Activated CD8-positive, alpha-beta memory T cell treated with anti-CD3 and anti-CD28 coated beads for 36 hours (primary cell): Measurements from ENCODE around the gene RABGAP1L. TPM values are rescaled to one million over a fixed set of nuclear protein-coding genes. Genes with fewer than 3 reads are reported as not detected.
"Not testable (repeated sequence)": the region's sequence is repeated elsewhere in the genome, so short reads cannot be mapped to it uniquely, and the experiment has no call there.

Experiments used
- CTCF ChIA-PET: fragments of 350-600 bp; sonication (Branson Sonifier 250); formaldehyde crosslinking; loops from one replicate; lab custom pipeline; 2021; ENCODE audit warnings: antibody characterized with exemption; lab: Charles Lee
- POLR2A ChIA-PET: fragments of 350-600 bp; sonication (Branson Sonifier 250); formaldehyde crosslinking; loops from one replicate; lab custom pipeline; 2021; ENCODE audit warnings: antibody characterized with exemption; lab: Charles Lee
- total RNA-seq, 2 experiments: library from RNA; stranded (reverse); gene quantifications; one replicate each; pipeline ENCODE4 v1.2.3, GENCODE V29; 2021

Gene RABGAP1L
- total RNA-seq, 2 experiments from 2014 or later, result 31.8 to 33.4 TPM

- POLR2A ChIA-PET, result no interaction called here
- CTCF ChIA-PET, result no interaction called here
These were observed 850.2 kb downstream of the RABGAP1L start for GRCh38 chr1:175009532-175009931.

- CTCF ChIA-PET, result no interaction called here
- POLR2A ChIA-PET, result interaction anchor here (0.9 kb wide), 1 partner anchor 14 kb away, joined by 3 read pairs; the partner anchor contains the start of gene CACYBP
These were observed 854.1 kb downstream of the RABGAP1L start for GRCh38 chr1:175013445-175013844.

DNA sequence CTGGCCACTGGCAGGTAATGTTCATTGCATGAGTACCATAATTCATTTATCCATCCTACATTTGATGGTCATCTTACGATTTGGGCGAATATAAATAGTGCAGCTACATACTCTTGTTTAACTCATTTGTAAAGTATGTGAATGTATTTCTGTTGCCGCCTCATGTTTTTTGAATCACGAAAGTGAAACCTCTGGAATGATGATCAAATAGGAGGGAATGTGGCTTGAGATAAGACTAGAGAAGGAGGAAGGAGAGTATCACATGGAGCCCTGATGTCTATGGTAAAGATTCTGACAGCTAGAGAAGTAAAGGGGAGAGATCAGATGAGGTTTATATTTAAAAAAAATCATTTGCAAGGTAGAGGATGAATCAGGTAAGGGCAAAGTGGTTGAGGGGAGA lies 855.9 kb downstream of the RABGAP1L start:
- POLR2A ChIA-PET, result no interaction called here
- CTCF ChIA-PET, result interaction anchor here (0.7 kb wide), 3 partner anchors 8 to 100 kb away, joined by 3 to 4 read pairs (median 3); partner anchors contain the start of gene MRPS14

- CTCF ChIA-PET, result no interaction called here
- POLR2A ChIA-PET, result no interaction called here
These were observed 860.2 kb downstream of the RABGAP1L start for GRCh38 chr1:175019524-175019923.

DNA sequence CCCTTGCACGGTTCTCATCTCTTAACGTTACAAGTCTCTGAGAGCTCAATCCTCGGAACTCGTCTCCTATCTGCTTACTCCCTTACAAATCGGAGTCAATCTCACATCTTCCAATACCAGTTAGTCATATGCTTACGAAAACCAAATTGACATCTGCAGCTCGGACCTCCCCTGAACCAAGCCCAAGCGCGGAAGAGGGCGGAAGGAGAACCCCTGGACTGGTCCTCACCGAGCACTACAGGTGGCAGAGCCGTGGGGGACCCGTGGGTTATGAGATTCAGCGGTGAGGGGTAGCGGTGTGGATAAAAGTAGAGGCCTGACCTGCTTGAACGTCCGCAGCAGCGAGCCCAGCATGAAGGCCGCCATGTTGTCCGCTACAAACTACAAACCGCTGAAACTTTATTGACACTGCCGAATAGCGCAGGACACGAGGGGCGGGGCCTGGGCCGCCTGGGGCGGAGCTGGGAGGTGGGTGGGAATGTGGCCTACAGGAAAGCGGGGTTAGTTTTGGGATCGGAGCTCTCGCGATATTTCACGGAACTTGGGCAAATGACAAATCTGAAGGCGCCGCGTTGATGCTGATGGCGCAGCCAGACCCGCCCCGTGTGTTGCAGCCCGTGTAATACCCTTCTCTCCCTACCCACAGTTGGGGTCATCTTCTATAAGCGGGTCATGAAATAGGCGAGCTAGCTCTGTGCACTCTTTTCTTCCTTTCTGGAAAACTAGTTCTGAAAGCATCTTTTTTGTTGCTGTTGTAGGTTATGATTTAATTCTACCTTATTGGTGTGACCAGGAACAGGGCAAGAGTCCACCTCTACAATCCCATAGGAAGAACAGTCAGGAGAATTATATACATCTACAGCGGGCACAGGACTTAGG lies 864.0 kb downstream of the RABGAP1L start, which contains the start of gene MRPS14:
TSS of gene MRPS14 (minus strand) at position 383 of the 879 bp plus-strand sequence. CDS start at position 366, 17 bp downstream.
- CTCF ChIA-PET, result interaction anchor here (0.9 to 1.2 kb wide), 3 partner anchors 8 to 123 kb away, joined by 3 to 6 read pairs (median 5); no protein-coding TSS in a partner anchor
- POLR2A ChIA-PET, result interaction anchor here (0.6 to 1.9 kb wide), 4 partner anchors 17 to 1022 kb away, joined by 5 to 28 read pairs (median 8); partner anchors contain the start of gene CACYBP

GRCh38 chr1:175023922-175024242 lies 864.6 kb downstream of the RABGAP1L start:
- ChIA-PET POLR2A (interaction anchor here (0.5 to 1.9 kb wide), 4 partner anchors 18 to 1160 kb away, joined by 3 to 28 read pairs (median 8); partner anchors contain the start of gene CACYBP), CTCF (interaction anchor here (0.9 to 1.2 kb wide), 3 partner anchors 9 to 122 kb away, joined by 3 to 6 read pairs (median 5); no protein-coding TSS in a partner anchor)

GRCh38 chr1:175024773-175025172 lies 865.5 kb downstream of the RABGAP1L start:
- CTCF ChIA-PET, result interaction anchor here (1.2 kb wide), 1 partner anchor 99 kb away, joined by 3 read pairs; no protein-coding TSS in a partner anchor
- POLR2A ChIA-PET, result no interaction called here

GRCh38 chr1:175033953-175034352 lies 874.6 kb downstream of the RABGAP1L start:
- ChIA-PET CTCF (no interaction called here), POLR2A (no interaction called here)

GRCh38 chr1:175034775-175035174 lies 875.5 kb downstream of the RABGAP1L start:
- POLR2A ChIA-PET, result no interaction called here
- CTCF ChIA-PET, result no interaction called here

GRCh38 chr1:175035865-175036264 lies 876.5 kb downstream of the RABGAP1L start:
- POLR2A ChIA-PET, result no interaction called here

GRCh38 chr1:175036476-175036875 lies 877.2 kb downstream of the RABGAP1L start:
- ChIA-PET CTCF (interaction anchor here (1.2 kb wide), 1 partner anchor 282 kb away, joined by 4 read pairs; no protein-coding TSS in a partner anchor), POLR2A (no interaction called here)

More at GRCh38 chr1:175035865-175036264, 876.5 kb downstream of the RABGAP1L start:
- CTCF ChIA-PET, result interaction anchor here (1.2 kb wide), 1 partner anchor 283 kb away, joined by 4 read pairs; no protein-coding TSS in a partner anchor

DNA sequence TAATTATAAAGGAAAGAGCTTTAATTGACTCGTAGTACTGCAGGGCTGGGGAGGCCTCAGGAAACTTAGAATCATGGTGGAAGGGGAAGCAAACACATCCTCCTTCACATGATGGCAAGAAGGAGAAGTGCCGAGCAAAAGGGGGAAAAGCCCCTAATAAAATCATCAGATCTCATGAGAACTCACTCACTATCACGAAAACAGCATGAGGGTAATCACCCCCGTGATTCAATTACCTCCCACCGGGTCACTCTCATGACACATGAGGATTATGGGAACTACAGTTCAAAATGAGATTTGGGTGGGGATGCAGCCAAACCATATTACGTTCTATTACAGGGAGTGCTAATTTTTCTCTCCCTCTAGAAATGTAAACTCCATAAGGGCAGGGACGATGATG lies 878.1 kb downstream of the RABGAP1L start:
- ChIA-PET POLR2A (no interaction called here), CTCF (no interaction called here)

GRCh38 chr1:175040324-175040879 lies 881.1 kb downstream of the RABGAP1L start:
- POLR2A ChIA-PET, result no interaction called here
- CTCF ChIA-PET, result interaction anchor here (1.1 to 1.9 kb wide), 4 partner anchors 11 to 115 kb away, joined by 3 to 8 read pairs (median 4); no protein-coding TSS in a partner anchor

GRCh38 chr1:175042650-175043049 lies 883.3 kb downstream of the RABGAP1L start:
- ChIA-PET POLR2A (no interaction called here), CTCF (no interaction called here)

GRCh38 chr1:175043824-175044223 lies 884.5 kb downstream of the RABGAP1L start:
- ChIA-PET POLR2A (no interaction called here), CTCF (no interaction called here)

DNA sequence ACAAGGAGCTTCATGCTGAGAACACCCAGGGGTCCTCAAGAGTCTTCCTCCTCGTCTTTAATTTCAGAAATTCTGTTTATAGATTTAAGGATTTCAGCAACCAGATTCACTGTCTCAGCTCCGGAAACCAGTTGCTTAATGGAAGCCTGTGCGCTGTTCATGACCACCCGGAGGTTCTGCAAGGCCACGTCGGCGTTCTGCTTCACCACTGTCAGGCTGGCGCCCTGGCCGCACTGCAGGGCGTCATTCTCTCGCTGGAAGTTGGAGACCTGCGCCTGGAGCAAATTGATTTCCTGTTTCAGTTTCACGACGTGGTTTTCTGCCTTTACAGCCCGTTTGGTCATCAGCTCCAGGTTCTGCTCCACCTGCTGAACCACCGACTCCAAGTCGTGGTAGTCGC lies 885.3 kb downstream of the RABGAP1L start:
- CTCF ChIA-PET, POLR2A ChIA-PET: not testable (repeated sequence)
